Nephron progenitor cell (in vitro differentiated cells): ENCODE results near the gene ACAP2.

Source experiments
- DNase-seq: peaks from one replicate; pipeline ENCODE4 v3.0.0; 2021
- H3K27ac Mint-ChIP-seq: 2 replicates; pipeline ENCODE4 v1.8.0; 2021; ENCODE audit warnings: mild to moderate bottlenecking, moderate library complexity, mixed read lengths
- H3K27me3 Mint-ChIP-seq: 2 replicates; pipeline ENCODE4 v1.8.0; 2021; ENCODE audit warnings: mild to moderate bottlenecking, low read depth, mixed read lengths; ENCODE audit not compliant: poor library complexity
- H3K36me3 Mint-ChIP-seq: 2 replicates; pipeline ENCODE4 v1.8.0; 2021; ENCODE audit warnings: low read depth, mixed read lengths
- H3K4me1 Mint-ChIP-seq: 2 replicates; pipeline ENCODE4 v1.8.0; 2021; ENCODE audit warnings: mixed read lengths
- H3K4me3 Mint-ChIP-seq: 2 replicates; pipeline ENCODE4 v1.8.0; 2021; ENCODE audit warnings: mild to moderate bottlenecking, moderate library complexity, mixed read lengths
- H3K9me3 Mint-ChIP-seq: 2 replicates; pipeline ENCODE4 v1.8.0; 2021; ENCODE audit warnings: mild to moderate bottlenecking, moderate library complexity, mixed read lengths
- CTCF ChIP-seq: fragments of 200-600 bp; sonication (generic); IDR thresholded peaks from 2 replicates; pipeline ENCODE4 v1.5.0; 2021; ENCODE audit warnings: antibody characterized with exemption

Gene ACAP2

DNA sequence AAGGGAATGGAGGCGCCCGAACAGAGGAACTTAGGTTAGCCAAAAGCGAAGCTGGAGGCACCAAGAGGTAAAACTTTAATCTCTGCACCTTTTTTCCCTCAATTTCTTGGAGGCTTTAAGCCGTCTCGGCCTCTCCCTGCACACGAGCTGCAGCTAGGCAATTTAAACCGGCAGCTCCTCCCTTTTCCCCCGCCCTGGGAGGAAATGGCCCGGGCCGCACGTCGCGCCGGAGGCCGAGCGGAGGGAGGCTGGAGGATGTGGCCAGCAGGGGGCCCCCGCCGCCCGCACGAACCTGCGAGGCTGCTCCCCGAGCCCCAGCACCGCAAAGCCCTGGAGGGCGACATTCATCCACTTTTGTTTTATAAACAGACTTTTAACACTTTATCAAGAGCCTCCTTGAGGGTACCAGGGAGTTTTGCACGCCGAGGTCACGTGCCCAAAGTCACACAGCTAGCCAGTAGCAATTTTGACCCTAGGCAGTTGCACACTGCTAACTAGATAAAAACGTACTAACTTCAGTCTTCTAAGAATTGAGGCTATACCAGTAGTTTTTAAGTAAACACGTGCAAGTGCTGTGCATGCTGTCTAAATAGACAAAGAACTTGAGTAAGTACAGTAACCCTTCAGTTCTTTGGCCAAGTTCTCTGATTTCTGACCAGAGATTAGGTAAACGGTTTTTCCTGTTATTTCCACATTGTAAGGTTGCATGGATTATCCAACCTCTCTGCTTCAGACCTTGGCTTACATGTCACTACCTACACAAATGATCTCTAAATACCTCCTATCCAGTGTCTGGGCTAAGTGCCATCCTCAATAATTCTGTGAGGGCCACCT, 171.2 kb downstream of the ACAP2 start:
- H3K36me3 Mint-ChIP-seq = peaks cover 9% of the 10 kb centered on the region
- peaks cover 33% of the 10 kb centered on the region for H3K4me1 Mint-ChIP-seq

GRCh38 chr3:195270817-195271409, 171.9 kb downstream of the ACAP2 start, which contains the start of gene XXYLT1:
Gene XXYLT1, minus strand, starts transcription at chr3:195271159. Its CDS starts 101 bp downstream, at chr3:195271058.
- Mint-ChIP-seq H3K27ac (peak within 1 kb of the TSS; percentile 93), H3K9me3 (no peaks in the 10 kb centered on the region), H3K36me3 (peaks cover 10% of the 10 kb centered on the region), H3K27me3 (no peaks in the 10 kb centered on the region), H3K4me1 (peaks cover 33% of the 10 kb centered on the region), H3K4me3 (peak within 1 kb of the TSS; percentile 90)
- peak; percentile 95 for DNase-seq
- no peak for TF ChIP-seq CTCF

More for the DNA sequence above, 171.2 kb downstream of the ACAP2 start:
- Mint-ChIP-seq H3K27ac (no peak overlapping the region), H3K9me3 (no peaks in the 10 kb centered on the region), H3K4me3 (peak overlapping the region; percentile 89), H3K27me3 (no peaks in the 10 kb centered on the region)
- TF ChIP-seq CTCF = peak; percentile 92
- DNase-seq = peak; percentile 93

GRCh38 chr3:195270079-195270816, 172.6 kb downstream of the ACAP2 start:
- no peak for TF ChIP-seq CTCF
- H3K27ac Mint-ChIP-seq = peak overlapping the region; percentile 93
- DNase-seq = peak; percentile 69

GRCh38 chr3:195269375-195270078, 173.3 kb downstream of the ACAP2 start:
- Mint-ChIP-seq H3K27me3 (no peaks in the 10 kb centered on the region), H3K36me3 (peaks cover 24% of the 10 kb centered on the region)

More at GRCh38 chr3:195270079-195270816, 172.6 kb downstream of the ACAP2 start:
- H3K27me3 Mint-ChIP-seq = no peaks in the 10 kb centered on the region
- peaks cover 17% of the 10 kb centered on the region for H3K36me3 Mint-ChIP-seq
- no peaks in the 10 kb centered on the region for H3K9me3 Mint-ChIP-seq
- peaks cover 33% of the 10 kb centered on the region for H3K4me1 Mint-ChIP-seq
- peak overlapping the region; percentile 90 for H3K4me3 Mint-ChIP-seq

More at GRCh38 chr3:195269375-195270078, 173.3 kb downstream of the ACAP2 start:
- Mint-ChIP-seq H3K27ac (peak overlapping the region; percentile 93), H3K4me3 (peak overlapping the region; percentile 90), H3K9me3 (no peaks in the 10 kb centered on the region), H3K4me1 (peaks cover 35% of the 10 kb centered on the region)
- TF ChIP-seq CTCF = no peak
- DNase-seq = no peak
